Upper lobe of left lung (tissue), 6 donors: ENCODE measurements around the gene GMCL2. TPM values are rescaled to one million over a fixed set of nuclear protein-coding genes. Genes with fewer than 3 reads are reported as not detected.
A peak's percentile ranks its signal among the peaks of the same experiment; 100 is the strongest.

Experiments
- ATAC-seq, 2 donors: fragments of 200-7000 bp; cut with Tn5 transposase; one replicate each; pipeline ENCODE4 v1.9.1; 2022; ENCODE audit warnings: mild to moderate bottlenecking in 2 of 2, moderate library complexity in 2 of 2; ENCODE audit not compliant: low FRiP score in 2 of 2
- DNase-seq, 2 donors: peaks; one replicate each; pipeline ENCODE4 v3.0.0-alpha.2; 2019 to 2020
- H3K27ac ChIP-seq, 4 donors: fragments of 200-600 bp; sonication (generic); one replicate each; pipeline ENCODE4 v1.5.1; 2016 to 2019
- H3K27me3 ChIP-seq, 4 donors: fragments of 200-600 bp; sonication (generic); one replicate each; pipeline ENCODE4 v1.5.1; 2017 to 2019
- H3K36me3 ChIP-seq, 4 donors: fragments of 200-600 bp; sonication (generic); one replicate each; pipeline ENCODE4 v1.5.1; 2016 to 2019
- H3K4me1 ChIP-seq, 4 donors: fragments of 200-600 bp; sonication (generic); one replicate each; pipeline ENCODE4 v1.5.1; 2018 to 2019
- H3K4me3 ChIP-seq, 4 donors: fragments of 200-600 bp; sonication (generic); one replicate each; pipeline ENCODE4 v1.5.1; 2017 to 2019; ENCODE audit warnings: mild to moderate bottlenecking in 2 of 4, moderate library complexity in 1 of 4
- H3K9me3 ChIP-seq, 4 donors: fragments of 200-600 bp; sonication (generic); one replicate each; pipeline ENCODE4 v1.5.1; 2018 to 2019
- CTCF ChIP-seq, 6 experiments: fragments of 450-650 bp in 4 of 6; fragments of 200-600 bp in 2 of 6; sonication (generic) in 2 of 6; IDR thresholded peaks; one replicate each; pipeline ENCODE4 v1.5.1; 2016 to 2019; ENCODE audit warnings: antibody characterized with exemption in 6 of 6
- EP300 ChIP-seq, 4 donors: sonication (generic); formaldehyde crosslinking; IDR thresholded peaks; one replicate each; pipeline ENCODE4 v1.5.1; 2017; ENCODE audit warnings: antibody characterized with exemption in 4 of 4, control low read depth in 2 of 4
- POLR2A ChIP-seq, 4 donors: fragments of 450-650 bp; IDR thresholded peaks; one replicate each; pipeline ENCODE4 v1.5.1; 2016 to 2017; ENCODE audit warnings: antibody characterized with exemption in 4 of 4, mild to moderate bottlenecking in 2 of 4
- POLR2AphosphoS5 ChIP-seq, 2 donors: sonication (generic); formaldehyde crosslinking; IDR thresholded peaks; one replicate each; pipeline ENCODE4 v1.5.1; 2017; ENCODE audit warnings: antibody characterized with exemption in 2 of 2
- WGBS, 2 donors: methylation state at CpG; one replicate each; pipeline ENCODE4 v1.1.5; 2017 to 2018; 5-methylcytosine and 5-hydroxymethylcytosine counted together
- total RNA-seq, 6 donors: library from RNA; depleted of rRNA in 4 of 6; stranded (reverse); fragments of >200 nt in 4 of 6; gene quantifications; one replicate each; pipeline versions ENCODE4 v1.1.0 to v1.2.1, GENCODE V29; 2016 to 2021
- donor health status: DM: no; HTN: no; CAD: no; lungs with moderate emphysema.
- donor health status: DM: no; HTN: yes; CAD: no; lungs with severe emphysema.

GMCL2 gene
- total RNA-seq, 6 donors from 2014 or later = not detected

- H3K4me3 ChIP-seq = no peak overlapping the region
- peaks cover 34 to 87% (median 67%) of the 10 kb centered on the region in 4 donors for H3K36me3 ChIP-seq
- H3K27me3 ChIP-seq = no peaks in the 10 kb centered on the region
- H3K4me1 ChIP-seq = peaks cover 0 to 19% (median 4%) of the 10 kb centered on the region in 4 donors
- peak overlapping the region in 3 of 4 donors; percentile 26 to 53 (median 26) for H3K27ac ChIP-seq
- DNase-seq = no peak
- no peaks in the 10 kb centered on the region for H3K9me3 ChIP-seq
- 60 to 76% methylated on average over 6 to 13 of the region's 13 CpGs for WGBS, 2 donors
- peak in 1 of 2 donors; percentile 13 for ATAC-seq
- TF ChIP-seq POLR2AphosphoS5 (IDR thresholded peaks at IDR 0.05) (no peak), EP300 (IDR thresholded peaks at IDR 0.05) (no peak)
These were observed 28.3 kb upstream of the GMCL2 start for GRCh38 chr5:178215280-178216002.

GRCh38 chr5:178214160-178214803 is 27.1 kb upstream of the GMCL2 start:
- Histone ChIP-seq H3K4me3 (no peak overlapping the region), H3K27me3 (no peaks in the 10 kb centered on the region), H3K27ac (no peak overlapping the region), H3K4me1 (peaks cover 0 to 19% (median 4%) of the 10 kb centered on the region in 4 donors), H3K36me3 (peaks cover 46 to 89% (median 76%) of the 10 kb centered on the region in 4 donors), H3K9me3 (no peaks in the 10 kb centered on the region)
- no peak for DNase-seq
- WGBS, 2 donors = 92 to 94% methylated on average over 6 of the region's 6 CpGs
- ATAC-seq = no peak
- TF ChIP-seq EP300 (IDR thresholded peaks at IDR 0.05) (no peak), POLR2A (IDR thresholded peaks at IDR 0.05) (no peak), CTCF (IDR thresholded peaks at IDR 0.05) (no peak), POLR2AphosphoS5 (IDR thresholded peaks at IDR 0.05) (no peak)

GRCh38 chr5:178213748-178214151 is 26.6 kb upstream of the GMCL2 start:
- Histone ChIP-seq H3K4me1 (peaks cover 0 to 19% (median 4%) of the 10 kb centered on the region in 4 donors), H3K27ac (no peak overlapping the region), H3K9me3 (no peaks in the 10 kb centered on the region), H3K27me3 (no peaks in the 10 kb centered on the region), H3K4me3 (no peak overlapping the region), H3K36me3 (peaks cover 51 to 93% (median 80%) of the 10 kb centered on the region in 4 donors)
- DNase-seq (no peak), ATAC-seq (no peak)
- 69 to 72% methylated on average over 8 of the region's 8 CpGs for WGBS, 2 donors
- TF ChIP-seq CTCF (IDR thresholded peaks at IDR 0.05) = no peak
- TF ChIP-seq POLR2A (IDR thresholded peaks at IDR 0.05) = no peak
- no peak for TF ChIP-seq EP300 (IDR thresholded peaks at IDR 0.05)
- TF ChIP-seq POLR2AphosphoS5 (IDR thresholded peaks at IDR 0.05) = no peak

- no peak overlapping the region for H3K27ac ChIP-seq
- 62 to 79% methylated on average over 4 of the region's 4 CpGs for WGBS, 2 donors
- peaks cover 51 to 94% (median 83%) of the 10 kb centered on the region in 4 donors for H3K36me3 ChIP-seq
- peaks cover 2 to 22% (median 4%) of the 10 kb centered on the region in 4 donors for H3K4me1 ChIP-seq
- H3K9me3 ChIP-seq = no peaks in the 10 kb centered on the region
- DNase-seq (no peak), ATAC-seq (no peak)
- no peak for TF ChIP-seq EP300 (IDR thresholded peaks at IDR 0.05)
- no peak for TF ChIP-seq POLR2AphosphoS5 (IDR thresholded peaks at IDR 0.05)
- TF ChIP-seq CTCF (IDR thresholded peaks at IDR 0.05) = no peak
- no peak for TF ChIP-seq POLR2A (IDR thresholded peaks at IDR 0.05)
- H3K27me3 ChIP-seq = no peaks in the 10 kb centered on the region
- H3K4me3 ChIP-seq = no peak overlapping the region
These were observed 25.9 kb upstream of the GMCL2 start for GRCh38 chr5:178213003-178213461.

- H3K27ac ChIP-seq = no peak overlapping the region
- no peak for ATAC-seq
- TF ChIP-seq CTCF (IDR thresholded peaks at IDR 0.05) = no peak
- no peak for TF ChIP-seq POLR2AphosphoS5 (IDR thresholded peaks at IDR 0.05)
- no peak for TF ChIP-seq EP300 (IDR thresholded peaks at IDR 0.05)
- TF ChIP-seq POLR2A (IDR thresholded peaks at IDR 0.05) = no peak
- peaks cover 4 to 25% (median 11%) of the 10 kb centered on the region in 4 donors for H3K4me1 ChIP-seq
- H3K36me3 ChIP-seq = peaks cover 51 to 100% (median 88%) of the 10 kb centered on the region in 4 donors
- no peaks in the 10 kb centered on the region for H3K27me3 ChIP-seq
- whole genome bisulfite sequencing, 2 donors = 92% methylated on average over 3 of the region's 3 CpGs; no CpG with 5 or more reads in 1 of the 2 donors
- no peak overlapping the region for H3K4me3 ChIP-seq
- no peak for DNase-seq
- no peaks in the 10 kb centered on the region for H3K9me3 ChIP-seq
These were observed 25.3 kb upstream of the GMCL2 start for GRCh38 chr5:178212241-178213002.
